ENCODE results near the gene RPL23.
A peak's percentile ranks its signal among the peaks of the same experiment; 100 is the strongest.

RPL23 gene

DNA sequence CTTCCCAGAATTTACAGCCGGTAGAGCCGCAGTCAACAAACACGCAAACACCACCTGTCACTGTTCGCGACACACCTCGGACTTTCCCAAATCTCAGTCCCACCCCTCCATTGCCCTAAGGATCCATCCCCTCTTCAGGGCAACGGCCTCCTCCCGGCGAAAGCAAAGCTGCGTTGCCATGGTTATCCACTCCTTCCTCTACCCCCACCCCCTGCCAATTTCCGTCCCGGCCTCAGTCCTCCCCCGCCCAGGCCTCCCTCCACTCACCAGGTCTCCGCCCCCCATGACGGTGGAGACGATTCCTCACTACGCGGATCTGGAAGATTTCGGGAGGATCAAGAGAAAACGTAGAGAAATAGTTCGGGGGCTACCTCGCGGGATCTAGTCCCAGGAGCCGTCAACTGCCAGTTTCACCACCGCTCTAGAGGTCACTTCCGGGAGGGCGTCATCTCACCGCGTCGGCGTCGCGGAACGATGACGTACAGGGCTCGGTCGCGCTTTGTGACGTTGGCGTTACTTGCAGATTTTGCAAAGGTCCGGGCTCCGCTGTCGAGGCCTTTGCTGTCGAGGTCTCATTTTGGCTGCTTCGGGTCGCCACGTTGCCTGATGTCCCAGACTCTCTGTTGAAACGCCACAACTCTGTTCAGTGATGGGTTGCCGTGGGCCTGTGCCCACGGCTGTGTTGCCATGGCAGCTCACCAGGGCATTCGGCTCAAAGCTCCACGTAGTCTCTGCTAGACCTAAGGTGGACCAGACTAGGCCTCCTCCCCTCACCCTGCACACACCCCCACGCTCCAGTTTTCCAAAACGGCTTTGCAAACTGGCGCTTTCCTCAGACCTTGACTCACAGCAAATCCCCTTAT is 28.4 kb downstream of the RPL23 start, which contains the start of gene CWC25:
CWC25 (minus strand) TSS at position 423 of the 863 bp plus-strand sequence; CDS start at position 285, 138 bp downstream.
- no peaks in the 10 kb centered on the region for H3K36me3 ChIP-seq (ENCODE audit: control insufficient read depth, insufficient read depth, low read length)
- peaks cover 45% of the 10 kb centered on the region for H3K79me2 ChIP-seq
- H3K27me3 ChIP-seq (ENCODE audit: control insufficient read depth, insufficient read depth, low read length) = no peaks in the 10 kb centered on the region
- TF ChIP-seq, protein P1, sequence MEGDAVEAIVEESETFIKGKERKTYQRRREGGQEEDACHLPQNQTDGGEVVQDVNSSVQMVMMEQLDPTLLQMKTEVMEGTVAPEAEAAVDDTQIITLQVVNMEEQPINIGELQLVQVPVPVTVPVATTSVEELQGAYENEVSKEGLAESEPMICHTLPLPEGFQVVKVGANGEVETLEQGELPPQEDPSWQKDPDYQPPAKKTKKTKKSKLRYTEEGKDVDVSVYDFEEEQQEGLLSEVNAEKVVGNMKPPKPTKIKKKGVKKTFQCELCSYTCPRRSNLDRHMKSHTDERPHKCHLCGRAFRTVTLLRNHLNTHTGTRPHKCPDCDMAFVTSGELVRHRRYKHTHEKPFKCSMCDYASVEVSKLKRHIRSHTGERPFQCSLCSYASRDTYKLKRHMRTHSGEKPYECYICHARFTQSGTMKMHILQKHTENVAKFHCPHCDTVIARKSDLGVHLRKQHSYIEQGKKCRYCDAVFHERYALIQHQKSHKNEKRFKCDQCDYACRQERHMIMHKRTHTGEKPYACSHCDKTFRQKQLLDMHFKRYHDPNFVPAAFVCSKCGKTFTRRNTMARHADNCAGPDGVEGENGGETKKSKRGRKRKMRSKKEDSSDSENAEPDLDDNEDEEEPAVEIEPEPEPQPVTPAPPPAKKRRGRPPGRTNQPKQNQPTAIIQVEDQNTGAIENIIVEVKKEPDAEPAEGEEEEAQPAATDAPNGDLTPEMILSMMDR (IDR thresholded peaks at IDR 0.05) = no peak
- H3K9me3 ChIP-seq (ENCODE audit: control insufficient read depth, low read length) = no peaks in the 10 kb centered on the region
- peak within 1 kb of the TSS; percentile 94 for H3K27ac ChIP-seq
- H2AFZ ChIP-seq = peak within 1 kb of the TSS; percentile 96
- H3K4me3 ChIP-seq (ENCODE audit: low read depth, low read length) = peak within 1 kb of the TSS; percentile 100
- H3K4me1 ChIP-seq = peaks cover 4% of the 10 kb centered on the region
- peak within 1 kb of the TSS; percentile 99 for H3K4me2 ChIP-seq (ENCODE audit: low read length)
- H3K9ac ChIP-seq = peak within 1 kb of the TSS; percentile 82

DNA sequence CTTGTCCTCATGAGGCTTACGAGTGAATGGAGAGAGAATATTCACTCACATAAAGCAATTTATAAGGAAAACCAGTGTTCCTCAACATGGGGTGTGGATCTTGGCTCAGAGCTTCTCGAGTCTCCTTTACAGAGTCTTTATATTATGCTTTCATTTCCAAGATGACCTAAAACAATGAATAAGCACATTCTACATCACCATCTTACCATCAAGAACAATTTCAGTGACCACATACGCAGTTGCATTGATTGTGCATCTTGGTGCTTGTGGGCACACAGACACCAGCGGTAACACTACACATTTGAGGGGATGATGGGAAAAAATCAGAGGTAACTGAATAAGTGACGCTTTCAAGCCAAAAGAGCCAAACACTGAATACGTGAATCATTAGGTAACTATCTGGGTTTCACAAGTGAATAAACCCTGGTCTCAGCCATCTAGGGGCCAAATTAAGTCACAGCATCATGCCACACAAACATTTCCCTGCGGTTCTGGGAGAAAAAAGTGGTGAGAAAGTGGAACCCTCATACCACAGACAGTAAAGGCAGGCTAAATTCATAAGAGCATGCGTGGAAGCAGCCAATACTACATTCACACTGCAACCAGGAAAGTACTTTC is 37.8 kb downstream of the RPL23 start:
- no peaks in the 10 kb centered on the region for H3K4me1 ChIP-seq
- no peak overlapping the region for H3K27ac ChIP-seq
- H3K9me3 ChIP-seq (ENCODE audit: control insufficient read depth, low read length) = no peaks in the 10 kb centered on the region
- no peak overlapping the region for H3K4me3 ChIP-seq (ENCODE audit: low read depth, low read length)
- no peak overlapping the region for H2AFZ ChIP-seq
- no peak overlapping the region for H3K9ac ChIP-seq
- TF ChIP-seq, protein P1 (IDR thresholded peaks at IDR 0.05) = no peak
- no peaks in the 10 kb centered on the region for H3K27me3 ChIP-seq (ENCODE audit: control insufficient read depth, insufficient read depth, low read length)
- no peak overlapping the region for H3K4me2 ChIP-seq (ENCODE audit: low read length)
- H3K79me2 ChIP-seq = peaks cover 28% of the 10 kb centered on the region
- H3K36me3 ChIP-seq (ENCODE audit: control insufficient read depth, insufficient read depth, low read length) = no peaks in the 10 kb centered on the region

DNA sequence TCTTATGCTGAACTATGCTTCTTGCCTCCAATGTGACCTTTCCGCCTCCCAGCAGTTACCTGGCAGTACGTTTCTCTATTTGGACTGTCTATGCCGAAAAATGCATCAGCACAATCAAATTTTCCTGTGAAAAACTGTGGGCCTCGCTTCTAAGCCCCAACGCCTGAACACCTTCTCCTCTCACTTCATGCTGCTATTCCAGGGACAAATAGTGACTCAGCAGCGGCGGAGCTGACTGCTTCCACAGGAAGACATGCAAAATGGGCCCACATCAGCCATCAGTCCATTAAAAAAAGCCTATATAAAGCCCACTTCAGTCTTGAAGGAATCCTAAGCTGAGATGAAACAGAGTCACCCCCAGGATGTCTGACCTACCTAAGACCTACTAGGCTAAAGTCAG is 43.7 kb downstream of the RPL23 start:
- no peak overlapping the region for H3K4me2 ChIP-seq (ENCODE audit: low read length)
- TF ChIP-seq, protein P1 (IDR thresholded peaks at IDR 0.05) = no peak
- H3K79me2 ChIP-seq = no peaks in the 10 kb centered on the region
- no peak overlapping the region for H2AFZ ChIP-seq
- no peaks in the 10 kb centered on the region for H3K27me3 ChIP-seq (ENCODE audit: control insufficient read depth, insufficient read depth, low read length)
- H3K27ac ChIP-seq = no peak overlapping the region
- no peaks in the 10 kb centered on the region for H3K4me1 ChIP-seq
- H3K9me3 ChIP-seq (ENCODE audit: control insufficient read depth, low read length) = no peaks in the 10 kb centered on the region
- H3K4me3 ChIP-seq (ENCODE audit: low read depth, low read length) = no peak overlapping the region
- no peaks in the 10 kb centered on the region for H3K36me3 ChIP-seq (ENCODE audit: control insufficient read depth, insufficient read depth, low read length)
- no peak overlapping the region for H3K9ac ChIP-seq

DNA sequence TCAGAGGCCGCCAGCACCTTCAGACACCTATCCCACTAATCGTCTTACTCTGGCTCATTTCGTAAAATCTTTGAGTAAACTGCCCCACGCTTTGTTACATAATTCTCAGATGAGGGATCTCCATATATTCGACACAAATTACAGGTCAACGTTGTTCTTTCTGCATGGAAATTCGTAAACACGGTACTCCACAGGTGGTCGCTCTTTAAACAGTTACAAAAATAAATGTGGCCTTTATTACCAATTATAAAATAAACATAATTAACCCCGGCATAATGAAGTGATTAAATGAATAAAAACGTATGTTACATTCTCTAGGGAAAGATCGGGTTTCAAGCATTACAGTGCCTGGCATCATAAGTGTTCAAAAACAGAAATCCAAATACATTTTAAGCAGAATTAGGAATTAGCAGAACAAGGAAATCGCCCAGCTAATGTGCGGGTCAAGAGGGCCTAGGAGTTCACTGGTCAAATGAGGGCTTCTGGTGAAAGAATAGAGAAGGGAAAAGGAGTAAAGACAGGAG is 53.2 kb downstream of the RPL23 start:
- TF ChIP-seq, protein P1 (IDR thresholded peaks at IDR 0.05) = no peak

More for the DNA sequence above, 53.2 kb downstream of the RPL23 start:
- H3K4me3 ChIP-seq (ENCODE audit: low read depth, low read length) = peak overlapping the region; percentile 73
- no peaks in the 10 kb centered on the region for H3K36me3 ChIP-seq (ENCODE audit: control insufficient read depth, insufficient read depth, low read length)
- peak overlapping the region; percentile 98 for H2AFZ ChIP-seq
- H3K9me3 ChIP-seq (ENCODE audit: control insufficient read depth, low read length) = no peaks in the 10 kb centered on the region
- H3K27me3 ChIP-seq (ENCODE audit: control insufficient read depth, insufficient read depth, low read length) = no peaks in the 10 kb centered on the region
- peak overlapping the region; percentile 99 for H3K27ac ChIP-seq
- peak overlapping the region; percentile 50 for H3K4me2 ChIP-seq (ENCODE audit: low read length)
- H3K79me2 ChIP-seq = peaks cover 18% of the 10 kb centered on the region
- no peak overlapping the region for H3K9ac ChIP-seq
- H3K4me1 ChIP-seq = peaks cover 8% of the 10 kb centered on the region
